ENCODE data around the gene ADCY4. TPM values are rescaled to one million over a fixed set of nuclear protein-coding genes. Genes with fewer than 3 reads are reported as not detected.

The ADCY4 gene
- total and polyA plus RNA-seq, 2 of the 13 experiments (the other 11 are each of a cell fraction or from before 2014, with no cell fraction given): 0.03 TPM; not detected in 1

DNA sequence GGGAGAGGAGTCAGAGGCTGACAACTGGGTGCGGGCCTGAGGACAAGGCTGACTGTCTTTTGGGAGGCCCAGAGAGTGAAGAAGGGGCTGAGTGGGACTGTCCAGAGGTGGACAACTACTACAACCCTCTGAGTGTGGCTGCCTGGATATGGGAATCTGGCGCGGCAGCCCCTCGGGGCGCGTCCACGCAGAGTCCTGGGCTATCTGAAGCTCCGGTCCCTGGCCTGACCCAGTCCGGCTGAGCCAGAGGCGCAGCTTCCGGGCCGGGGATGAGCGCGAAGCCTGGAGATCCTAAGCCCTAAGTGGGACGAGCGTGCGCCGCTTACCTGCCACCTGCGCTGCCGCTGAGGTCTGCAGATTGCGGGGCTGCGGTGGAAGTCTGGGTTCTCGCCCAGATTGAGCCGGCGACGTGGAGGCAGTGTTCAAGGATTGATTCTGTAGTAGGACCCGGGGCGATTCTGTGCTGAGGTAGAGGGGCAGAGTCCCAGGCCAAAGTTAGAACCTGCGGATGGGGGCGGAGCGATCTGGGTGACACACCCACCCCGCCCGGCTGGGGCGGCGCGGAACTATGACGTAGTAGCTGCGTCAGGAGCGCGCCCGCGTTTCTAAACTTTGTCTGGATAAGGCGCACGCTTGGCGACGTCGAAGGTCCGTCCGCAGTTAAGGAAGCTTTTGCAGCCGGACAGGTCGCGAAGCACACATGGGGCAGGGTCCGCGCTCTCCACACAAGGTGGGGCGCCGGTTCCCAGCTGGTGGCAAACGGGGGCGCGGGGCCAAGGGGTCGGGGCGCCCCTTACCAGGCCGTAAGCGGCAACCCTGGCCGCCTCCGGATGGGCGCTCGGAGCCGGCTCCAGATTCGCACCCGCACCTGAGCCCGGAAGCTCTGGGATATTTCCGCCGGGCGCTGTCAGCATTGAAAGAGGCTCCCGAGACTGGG is 35.3 kb downstream of the ADCY4 start, which contains the start of the genes DHRS1 and NOP9 (continued):
- TF ChIP-seq DNMT3B (CRISPR knock-in tag; conservative IDR thresholded peaks at IDR 0.05) (peak; percentile 50; the same call in 1 of the 2 replicates), ZNF761 (CRISPR knock-in tag; conservative IDR thresholded peaks at IDR 0.05) (peak; percentile 97), SATB2 (CRISPR knock-in tag; IDR thresholded peaks at IDR 0.05) (peak; percentile 96; the same call in 1 of the 2 replicates), HDAC6 (IDR thresholded peaks at IDR 0.05; ENCODE audit: low read depth, low read length) (0 out of 2 replicates have a peak, but pooled peaks have one; percentile 73), ZNF572 (CRISPR knock-in tag; IDR thresholded peaks at IDR 0.05) (peak; percentile 73), MZF1 (CRISPR knock-in tag; IDR thresholded peaks at IDR 0.05; ENCODE audit: borderline replicate concordance) (peak; percentile 97), IRF2 (CRISPR knock-in tag; IDR thresholded peaks at IDR 0.05) (peak; percentile 97), ZIK1 (CRISPR knock-in tag; IDR thresholded peaks at IDR 0.05; ENCODE audit: borderline replicate concordance, low read depth) (peak; percentile 88), RXRA (CRISPR knock-in tag; IDR thresholded peaks at IDR 0.05) (peak; percentile 72; the same call in 1 of the 2 replicates), XRCC5 (optimal IDR thresholded peaks at IDR 0.05; ENCODE audit: low read length) (peak; percentile 92), PITX1 (CRISPR knock-in tag; IDR thresholded peaks at IDR 0.05) (peak; percentile 94)
- TF ChIP-seq, protein P1, sequence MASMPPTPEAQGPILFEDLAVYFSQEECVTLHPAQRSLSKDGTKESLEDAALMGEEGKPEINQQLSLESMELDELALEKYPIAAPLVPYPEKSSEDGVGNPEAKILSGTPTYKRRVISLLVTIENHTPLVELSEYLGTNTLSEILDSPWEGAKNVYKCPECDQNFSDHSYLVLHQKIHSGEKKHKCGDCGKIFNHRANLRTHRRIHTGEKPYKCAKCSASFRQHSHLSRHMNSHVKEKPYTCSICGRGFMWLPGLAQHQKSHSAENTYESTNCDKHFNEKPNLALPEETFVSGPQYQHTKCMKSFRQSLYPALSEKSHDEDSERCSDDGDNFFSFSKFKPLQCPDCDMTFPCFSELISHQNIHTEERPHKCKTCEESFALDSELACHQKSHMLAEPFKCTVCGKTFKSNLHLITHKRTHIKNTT (CRISPR knock-in tag; IDR thresholded peaks at IDR 0.05): no peak; the same call in 1 of the 2 replicates
- TF ChIP-seq, protein P2, sequence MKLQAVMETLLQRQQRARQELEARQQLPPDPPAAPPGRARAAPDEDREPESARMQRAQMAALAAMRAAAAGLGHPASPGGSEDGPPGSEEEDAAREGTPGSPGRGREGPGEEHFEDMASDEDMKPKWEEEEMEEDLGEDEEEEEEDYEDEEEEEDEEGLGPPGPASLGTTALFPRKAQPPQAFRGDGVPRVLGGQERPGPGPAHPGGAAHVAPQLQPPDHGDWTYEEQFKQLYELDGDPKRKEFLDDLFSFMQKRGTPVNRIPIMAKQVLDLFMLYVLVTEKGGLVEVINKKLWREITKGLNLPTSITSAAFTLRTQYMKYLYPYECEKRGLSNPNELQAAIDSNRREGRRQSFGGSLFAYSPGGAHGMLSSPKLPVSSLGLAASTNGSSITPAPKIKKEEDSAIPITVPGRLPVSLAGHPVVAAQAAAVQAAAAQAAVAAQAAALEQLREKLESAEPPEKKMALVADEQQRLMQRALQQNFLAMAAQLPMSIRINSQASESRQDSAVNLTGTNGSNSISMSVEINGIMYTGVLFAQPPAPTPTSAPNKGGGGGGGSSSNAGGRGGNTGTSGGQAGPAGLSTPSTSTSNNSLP (IDR thresholded peaks at IDR 0.05; ENCODE audit: low read depth, low read length): 0 out of 2 replicates have a peak, but pooled peaks have one; percentile 56
- TF ChIP-seq, protein P3, sequence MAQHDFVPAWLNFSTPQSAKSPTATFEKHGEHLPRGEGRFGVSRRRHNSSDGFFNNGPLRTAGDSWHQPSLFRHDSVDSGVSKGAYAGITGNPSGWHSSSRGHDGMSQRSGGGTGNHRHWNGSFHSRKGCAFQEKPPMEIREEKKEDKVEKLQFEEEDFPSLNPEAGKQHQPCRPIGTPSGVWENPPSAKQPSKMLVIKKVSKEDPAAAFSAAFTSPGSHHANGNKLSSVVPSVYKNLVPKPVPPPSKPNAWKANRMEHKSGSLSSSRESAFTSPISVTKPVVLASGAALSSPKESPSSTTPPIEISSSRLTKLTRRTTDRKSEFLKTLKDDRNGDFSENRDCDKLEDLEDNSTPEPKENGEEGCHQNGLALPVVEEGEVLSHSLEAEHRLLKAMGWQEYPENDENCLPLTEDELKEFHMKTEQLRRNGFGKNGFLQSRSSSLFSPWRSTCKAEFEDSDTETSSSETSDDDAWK (CRISPR knock-in tag; IDR thresholded peaks at IDR 0.05): no peak
- TF ChIP-seq, protein P4, sequence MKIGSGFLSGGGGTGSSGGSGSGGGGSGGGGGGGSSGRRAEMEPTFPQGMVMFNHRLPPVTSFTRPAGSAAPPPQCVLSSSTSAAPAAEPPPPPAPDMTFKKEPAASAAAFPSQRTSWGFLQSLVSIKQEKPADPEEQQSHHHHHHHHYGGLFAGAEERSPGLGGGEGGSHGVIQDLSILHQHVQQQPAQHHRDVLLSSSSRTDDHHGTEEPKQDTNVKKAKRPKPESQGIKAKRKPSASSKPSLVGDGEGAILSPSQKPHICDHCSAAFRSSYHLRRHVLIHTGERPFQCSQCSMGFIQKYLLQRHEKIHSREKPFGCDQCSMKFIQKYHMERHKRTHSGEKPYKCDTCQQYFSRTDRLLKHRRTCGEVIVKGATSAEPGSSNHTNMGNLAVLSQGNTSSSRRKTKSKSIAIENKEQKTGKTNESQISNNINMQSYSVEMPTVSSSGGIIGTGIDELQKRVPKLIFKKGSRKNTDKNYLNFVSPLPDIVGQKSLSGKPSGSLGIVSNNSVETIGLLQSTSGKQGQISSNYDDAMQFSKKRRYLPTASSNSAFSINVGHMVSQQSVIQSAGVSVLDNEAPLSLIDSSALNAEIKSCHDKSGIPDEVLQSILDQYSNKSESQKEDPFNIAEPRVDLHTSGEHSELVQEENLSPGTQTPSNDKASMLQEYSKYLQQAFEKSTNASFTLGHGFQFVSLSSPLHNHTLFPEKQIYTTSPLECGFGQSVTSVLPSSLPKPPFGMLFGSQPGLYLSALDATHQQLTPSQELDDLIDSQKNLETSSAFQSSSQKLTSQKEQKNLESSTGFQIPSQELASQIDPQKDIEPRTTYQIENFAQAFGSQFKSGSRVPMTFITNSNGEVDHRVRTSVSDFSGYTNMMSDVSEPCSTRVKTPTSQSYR (CRISPR knock-in tag; IDR thresholded peaks at IDR 0.05; ENCODE audit: borderline replicate concordance): no peak; the same call in 1 of the 2 replicates
- TF ChIP-seq, protein P5, sequence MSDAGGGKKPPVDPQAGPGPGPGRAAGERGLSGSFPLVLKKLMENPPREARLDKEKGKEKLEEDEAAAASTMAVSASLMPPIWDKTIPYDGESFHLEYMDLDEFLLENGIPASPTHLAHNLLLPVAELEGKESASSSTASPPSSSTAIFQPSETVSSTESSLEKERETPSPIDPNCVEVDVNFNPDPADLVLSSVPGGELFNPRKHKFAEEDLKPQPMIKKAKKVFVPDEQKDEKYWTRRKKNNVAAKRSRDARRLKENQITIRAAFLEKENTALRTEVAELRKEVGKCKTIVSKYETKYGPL (CRISPR knock-in tag; IDR thresholded peaks at IDR 0.05): peak; percentile 78; the same call in 1 of the 2 replicates
- TF ChIP-seq, protein P6, sequence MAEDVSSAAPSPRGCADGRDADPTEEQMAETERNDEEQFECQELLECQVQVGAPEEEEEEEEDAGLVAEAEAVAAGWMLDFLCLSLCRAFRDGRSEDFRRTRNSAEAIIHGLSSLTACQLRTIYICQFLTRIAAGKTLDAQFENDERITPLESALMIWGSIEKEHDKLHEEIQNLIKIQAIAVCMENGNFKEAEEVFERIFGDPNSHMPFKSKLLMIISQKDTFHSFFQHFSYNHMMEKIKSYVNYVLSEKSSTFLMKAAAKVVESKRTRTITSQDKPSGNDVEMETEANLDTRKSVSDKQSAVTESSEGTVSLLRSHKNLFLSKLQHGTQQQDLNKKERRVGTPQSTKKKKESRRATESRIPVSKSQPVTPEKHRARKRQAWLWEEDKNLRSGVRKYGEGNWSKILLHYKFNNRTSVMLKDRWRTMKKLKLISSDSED (CRISPR knock-in tag; IDR thresholded peaks at IDR 0.05): no peak

All from HepG2 (cell line).